ENCODE measurements around the gene AP3S2.
"Not testable (repeated sequence)": the region's sequence is repeated elsewhere in the genome, so short reads cannot be mapped to it uniquely, and the experiment has no call there.

AP3S2 gene

GRCh38 chr15:89893696-89894447 is at the start of gene AP3S2:
TSS of gene AP3S2 (minus strand) at chr15:89893994. CDS start at chr15:89893949, 45 bp downstream.
- peak; percentile 93 for DNase-seq (ENCODE audit: low spot score)

DNA sequence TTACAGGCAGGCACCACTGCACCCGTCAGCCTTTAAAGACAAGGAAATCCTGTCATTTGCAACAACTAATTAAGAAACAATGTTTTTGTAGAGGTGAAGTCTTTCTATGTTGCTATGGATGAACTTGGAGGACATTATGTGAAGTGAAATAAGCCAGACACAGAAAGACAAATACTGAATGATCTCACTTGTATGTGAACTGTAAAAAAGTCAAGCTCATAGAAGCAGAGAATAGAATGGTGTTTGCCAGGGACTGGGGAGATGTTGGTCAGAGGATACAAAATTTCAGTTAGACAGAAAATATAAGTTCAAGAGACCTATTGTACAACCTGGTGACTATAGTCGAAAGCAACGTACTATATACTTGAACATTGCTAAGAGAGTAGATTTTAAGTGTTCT is 46.1 kb upstream of the AP3S2 start:
- DNase-seq (ENCODE audit: low spot score), result no peak

DNA sequence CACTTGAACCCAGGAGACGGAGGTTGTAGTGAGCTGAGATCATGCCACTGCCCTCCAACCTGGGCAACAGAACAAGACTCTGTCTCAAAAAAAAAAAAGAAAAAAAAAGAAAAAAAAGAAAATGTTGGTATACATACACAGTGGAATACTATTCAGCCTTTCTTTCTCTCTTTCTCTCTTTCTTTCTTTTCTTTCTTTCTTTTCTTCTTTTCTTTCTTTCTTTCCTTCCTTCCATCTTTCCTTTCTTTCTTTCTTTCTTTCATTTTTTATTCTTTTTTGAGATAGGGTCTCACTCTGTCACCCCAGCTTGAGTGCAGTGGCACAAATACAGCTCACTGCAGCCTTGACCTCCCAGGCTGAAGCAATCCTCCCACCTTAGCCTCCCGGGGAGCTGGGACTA is 45.6 kb upstream of the AP3S2 start:
- not testable (repeated sequence) for DNase-seq (ENCODE audit: low spot score)

GRCh38 chr15:89937365-89938350 is 43.9 kb upstream of the AP3S2 start:
- no peak for DNase-seq (ENCODE audit: low spot score)

DNA sequence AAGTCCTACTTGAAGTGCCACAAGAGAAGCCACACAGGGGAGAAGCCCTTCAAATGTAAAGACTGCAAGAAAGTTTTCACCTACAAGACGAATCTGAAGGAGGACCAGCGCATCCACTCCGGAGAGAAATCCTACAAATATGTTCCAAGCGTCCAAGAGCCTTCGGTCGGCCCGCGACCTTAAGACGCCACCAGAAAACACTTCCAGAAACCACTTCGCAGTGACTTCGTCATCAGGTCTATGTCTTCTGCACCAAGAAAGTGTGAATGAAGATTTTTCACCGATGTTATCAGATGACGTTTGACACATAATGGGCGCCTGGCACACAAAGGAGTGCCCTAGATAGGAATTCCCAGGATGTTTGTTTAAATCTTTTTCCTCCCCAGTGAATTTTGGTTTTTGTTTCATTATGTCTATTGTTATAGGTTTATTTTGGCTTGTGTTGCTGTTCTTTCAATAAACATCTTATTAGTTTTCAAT is 43.0 kb upstream of the AP3S2 start:
- DNase-seq (ENCODE audit: low spot score), result no peak

DNA sequence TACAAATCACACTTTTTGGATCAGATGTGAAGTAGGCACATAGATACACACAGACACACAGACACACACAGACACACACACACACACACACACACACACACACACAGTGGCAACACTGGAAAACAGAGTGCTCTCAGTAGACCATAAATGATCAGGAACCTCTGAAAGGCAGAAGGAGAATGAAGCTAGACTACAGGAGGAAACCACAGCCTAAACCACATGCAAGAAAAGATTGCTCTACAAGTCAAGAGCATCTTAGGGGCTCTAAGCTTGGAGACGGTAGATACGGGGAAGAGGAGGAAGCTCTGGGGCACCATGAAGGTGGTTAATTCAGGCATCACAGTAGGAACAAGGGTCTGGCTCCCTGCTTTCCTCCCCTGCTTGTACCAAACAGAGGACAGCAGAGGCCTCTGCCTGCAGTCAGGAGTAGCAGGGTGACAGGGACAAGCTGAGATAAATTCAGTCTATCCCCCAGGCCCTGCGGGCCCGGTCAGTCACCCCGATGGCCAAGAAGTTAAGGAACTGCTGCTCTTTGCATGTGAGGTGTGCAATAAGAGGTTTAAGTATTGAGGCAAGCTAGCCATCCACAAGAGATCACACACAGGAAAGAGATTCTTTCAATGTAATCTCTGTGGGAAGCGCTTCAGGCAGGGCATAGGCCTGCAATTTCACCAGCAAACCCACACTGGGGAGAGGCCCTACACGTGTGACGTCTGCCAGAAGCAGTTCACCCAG is 42.4 kb upstream of the AP3S2 start:
- no peak for DNase-seq (ENCODE audit: low spot score)

DNA sequence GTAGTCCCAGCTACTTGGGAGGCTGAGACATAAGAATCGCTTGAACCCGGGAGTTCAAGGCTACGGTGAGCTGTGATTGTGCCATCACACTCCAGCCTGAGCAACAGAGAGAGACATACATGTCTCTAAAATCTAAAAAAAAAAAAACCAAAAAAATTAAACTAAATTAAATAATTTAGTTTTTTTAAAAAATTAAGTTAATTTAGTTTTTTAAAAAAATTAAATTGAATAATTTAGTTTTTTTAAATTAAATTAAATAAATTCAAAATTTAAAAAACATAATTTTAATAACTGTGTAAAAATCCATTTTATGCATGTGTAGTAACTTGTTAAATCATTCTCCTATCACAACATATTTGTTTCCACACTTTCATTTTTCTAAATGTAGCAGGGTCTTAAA is 39.1 kb upstream of the AP3S2 start:
- no peak for DNase-seq (ENCODE audit: low spot score)

DNA sequence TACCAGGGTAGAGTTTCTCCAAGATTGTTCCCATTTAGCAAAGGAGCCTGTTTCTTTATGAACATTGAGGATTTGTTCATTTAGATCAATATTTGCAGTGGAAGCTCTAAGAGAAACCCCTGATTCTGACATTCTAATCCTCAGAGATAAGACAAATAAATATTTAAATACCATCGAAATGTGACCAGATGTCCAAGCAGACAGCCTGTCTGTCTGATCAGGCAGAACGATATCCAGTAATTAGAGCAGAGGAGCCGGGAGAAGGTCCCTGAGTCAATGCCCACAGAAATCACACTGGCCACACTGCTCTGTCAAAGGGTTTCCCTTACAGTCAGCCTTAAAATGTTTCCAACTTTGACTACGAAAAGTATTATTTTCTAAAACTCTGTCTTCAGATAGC is 34.6 kb upstream of the AP3S2 start:
- no peak for DNase-seq (ENCODE audit: low spot score)

- DNase-seq (ENCODE audit: low spot score), result peak; percentile 59
These were observed 32.4 kb upstream of the AP3S2 start for GRCh38 chr15:89926158-89926557.

DNA sequence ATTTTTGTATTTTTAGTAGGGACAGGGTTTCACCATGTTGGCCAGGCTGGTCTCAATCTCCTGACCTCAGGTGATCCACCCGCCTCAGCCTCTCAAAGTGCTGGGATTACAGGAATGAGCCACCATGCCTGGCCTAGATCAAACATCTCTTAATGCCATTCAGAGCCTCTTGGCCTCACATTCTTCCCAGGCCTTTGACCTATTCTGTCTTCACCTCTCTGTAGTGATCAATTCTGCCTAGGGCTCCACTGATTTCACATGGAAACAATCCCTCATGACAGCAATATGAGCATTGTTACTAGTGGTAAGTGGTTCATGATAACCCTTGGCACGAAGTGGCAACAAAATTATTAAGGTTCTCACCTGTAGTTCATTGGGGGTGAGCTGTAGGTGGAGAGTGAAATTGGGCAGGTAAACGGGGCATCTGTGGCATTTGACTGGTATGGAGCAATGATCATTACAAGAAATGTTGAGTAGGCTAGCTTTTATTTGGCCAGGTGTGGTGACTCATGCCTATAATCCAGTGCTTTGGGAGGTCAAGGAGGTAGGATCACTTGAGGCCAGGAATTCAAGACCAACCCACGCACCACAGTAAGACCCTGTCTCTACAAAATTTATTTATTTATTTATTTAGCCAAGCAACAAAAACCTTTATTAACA is 23.8 kb upstream of the AP3S2 start:
- no peak for DNase-seq (ENCODE audit: low spot score)

GRCh38 chr15:89916660-89917059 is 22.9 kb upstream of the AP3S2 start:
- no peak for DNase-seq (ENCODE audit: low spot score)

GRCh38 chr15:89912674-89913396 is 19.0 kb upstream of the AP3S2 start, which contains the start of gene ARPIN:
TSS of gene ARPIN (minus strand) at chr15:89912952. CDS start at chr15:89912835, 117 bp downstream.
- DNase-seq (ENCODE audit: low spot score), result peak; percentile 87

- DNase-seq (ENCODE audit: low spot score), result peak; percentile 60
These were observed 18.4 kb upstream of the AP3S2 start for GRCh38 chr15:89912145-89912673.

DNA sequence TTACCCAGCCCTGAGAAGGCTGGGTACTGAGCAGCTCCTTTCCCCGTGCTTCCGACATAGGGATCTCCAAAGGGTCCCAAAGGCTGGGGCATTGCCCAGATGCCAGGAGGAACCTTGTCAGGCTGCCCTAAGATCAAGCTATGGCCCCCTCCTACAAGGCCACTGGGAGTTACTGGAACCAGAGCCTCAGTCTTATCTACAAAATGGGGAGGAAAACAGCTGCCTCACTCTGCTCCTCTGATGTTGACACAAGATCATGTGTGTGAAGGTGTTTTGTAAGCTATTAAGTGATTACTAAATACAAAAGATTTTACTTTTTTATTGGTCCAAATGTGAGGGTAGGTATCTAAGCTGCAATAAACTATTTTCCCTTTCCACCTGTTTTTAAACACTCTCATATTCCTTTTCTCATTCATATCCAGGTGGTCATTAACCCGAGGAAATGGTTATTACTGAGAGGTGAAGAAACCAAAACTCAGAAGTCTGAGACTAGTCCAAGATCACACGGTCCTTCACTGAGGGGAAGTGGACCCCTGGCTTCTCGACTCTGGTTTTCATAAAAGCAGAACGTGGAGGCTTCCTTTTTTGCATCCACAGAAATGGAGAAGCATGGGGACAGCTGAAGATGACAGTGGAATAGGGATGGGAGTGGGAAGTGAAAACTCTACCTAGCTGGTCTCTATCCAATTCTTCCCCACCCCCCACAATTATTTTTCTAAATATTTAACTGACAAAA is 17.3 kb upstream of the AP3S2 start:
- DNase-seq (ENCODE audit: low spot score), result no peak

- DNase-seq (ENCODE audit: low spot score), result no peak
These were observed 15.8 kb upstream of the AP3S2 start for GRCh38 chr15:89909611-89910010.

- DNase-seq (ENCODE audit: low spot score), result no peak
These were observed 14.4 kb upstream of the AP3S2 start for GRCh38 chr15:89908226-89908625.

GRCh38 chr15:89907289-89907688 is 13.5 kb upstream of the AP3S2 start:
- no peak for DNase-seq (ENCODE audit: low spot score)

DNA sequence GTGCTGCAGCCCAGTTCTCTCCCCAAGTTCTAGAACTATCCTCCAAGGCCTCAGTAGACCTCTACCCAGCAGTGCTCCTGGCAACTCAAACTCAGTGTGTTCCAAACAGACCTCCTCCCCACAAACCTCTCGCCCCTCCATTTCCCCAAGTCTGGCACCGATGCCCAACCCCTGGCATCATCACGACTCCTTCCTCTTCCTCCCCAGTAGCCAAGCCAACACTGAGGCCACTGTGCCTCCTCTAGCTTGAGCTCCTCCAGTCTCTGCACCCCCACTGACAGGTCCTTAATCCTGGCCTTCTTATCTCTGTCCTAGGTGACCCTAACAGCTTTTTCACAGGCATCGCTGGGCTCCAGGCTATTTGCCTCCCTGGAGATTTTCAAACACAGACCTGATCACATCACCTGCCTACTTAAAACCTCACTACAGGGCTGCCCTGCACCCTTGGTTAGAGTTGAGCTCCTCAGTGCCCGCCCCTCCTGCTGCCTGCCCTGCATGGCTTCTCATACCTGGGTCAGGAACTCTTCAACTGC is 12.1 kb upstream of the AP3S2 start:
- no peak for DNase-seq (ENCODE audit: low spot score)

GRCh38 chr15:89904519-89904918 is 10.7 kb upstream of the AP3S2 start:
- no peak for DNase-seq (ENCODE audit: low spot score)

DNA sequence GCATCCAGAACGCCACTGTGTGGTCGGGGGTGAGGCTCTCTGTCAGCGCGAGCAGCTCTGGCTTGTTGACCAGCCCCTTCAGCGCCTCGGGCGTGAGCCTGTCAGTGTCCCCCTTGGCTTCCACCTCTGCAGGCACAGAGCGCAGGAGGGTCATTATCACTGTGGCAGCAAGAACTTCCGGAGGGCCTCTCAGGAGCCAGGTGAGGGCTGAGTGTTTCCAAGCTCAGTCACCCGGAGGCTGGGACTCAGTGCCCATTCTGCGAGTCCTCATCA is 10.0 kb upstream of the AP3S2 start:
- no peak for DNase-seq (ENCODE audit: low spot score)

Measured in GM03348 (cell line).